HG02642 (cell line): Measurements from ENCODE around the gene PHACTR3.

Experiments
- ATAC-seq: cut with Tn5 transposase; IDR thresholded peaks from one replicate; pipeline ENCODE4 v1.9.1; 2021; ENCODE audit warnings: mild to moderate bottlenecking; ENCODE audit not compliant: unreplicated experiment, poor library complexity

The PHACTR3 gene

GRCh38 chr20:59572515-59572914 lies 31.8 kb upstream of the PHACTR3 start:
- no peak for ATAC-seq

GRCh38 chr20:59573837-59574236 lies 30.5 kb upstream of the PHACTR3 start:
- ATAC-seq, result no peak

- no peak for ATAC-seq
Measured at GRCh38 chr20:59574308-59574707, 30.0 kb upstream of the PHACTR3 start.

- no peak for ATAC-seq
Measured at GRCh38 chr20:59575216-59575615, 29.1 kb upstream of the PHACTR3 start.

GRCh38 chr20:59575653-59576052 lies 28.7 kb upstream of the PHACTR3 start:
- ATAC-seq, result no peak

GRCh38 chr20:59576216-59576953 lies 28.0 kb upstream of the PHACTR3 start:
- ATAC-seq, result no peak

GRCh38 chr20:59577037-59577808 lies 27.1 kb upstream of the PHACTR3 start:
- ATAC-seq, result no peak

GRCh38 chr20:59577809-59578435 lies 26.4 kb upstream of the PHACTR3 start:
- ATAC-seq, result no peak

- ATAC-seq, result no peak
Measured at GRCh38 chr20:59578436-59579403, 25.6 kb upstream of the PHACTR3 start.

GRCh38 chr20:59579404-59580145 lies 24.8 kb upstream of the PHACTR3 start:
- no peak for ATAC-seq

- no peak for ATAC-seq
Measured at GRCh38 chr20:59580146-59580946, 24.0 kb upstream of the PHACTR3 start.

- ATAC-seq, result no peak
Measured at GRCh38 chr20:59580991-59581401, 23.3 kb upstream of the PHACTR3 start.

GRCh38 chr20:59581993-59582679 lies 22.2 kb upstream of the PHACTR3 start:
- no peak for ATAC-seq

- no peak for ATAC-seq
Measured at GRCh38 chr20:59583428-59584277, 20.7 kb upstream of the PHACTR3 start.

- ATAC-seq, result no peak
Measured at GRCh38 chr20:59584278-59584925, 19.9 kb upstream of the PHACTR3 start.

- ATAC-seq, result no peak
Measured at GRCh38 chr20:59585714-59586409, 18.5 kb upstream of the PHACTR3 start.
